Measurements from ENCODE around the gene LMCD1. TPM values are rescaled to one million over a fixed set of nuclear protein-coding genes. Genes with fewer than 3 reads are reported as not detected.

LMCD1 gene
- total RNA-seq, 2 experiments from 2014 or later, result 3.1 to 4.9 TPM

GRCh38 chr3:8516047-8516661 is 14.5 kb downstream of the LMCD1 start:
- no peak overlapping the region for H3K4me3 Mint-ChIP-seq
- no peaks in the 10 kb centered on the region for H3K4me1 Mint-ChIP-seq
- ChIA-PET CTCF (no interaction called here), POLR2A (no interaction called here)
- DNase-seq (no peak), ATAC-seq (no peak)
- H3K27me3 Mint-ChIP-seq, result peaks cover 6% of the 10 kb centered on the region
- H3K9me3 Mint-ChIP-seq (ENCODE audit: low read depth), result no peaks in the 10 kb centered on the region
- H3K27ac Mint-ChIP-seq, result no peak overlapping the region
- intact Hi-C loops (cut with DNase I, micrococcal nuclease), result no loop called here
- H3K36me3 Mint-ChIP-seq (ENCODE audit: low read depth), result no peaks in the 10 kb centered on the region

GRCh38 chr3:8516783-8517182 is 15.2 kb downstream of the LMCD1 start:
- ATAC-seq, result no peak
- no peak overlapping the region for H3K4me3 Mint-ChIP-seq
- no peak for DNase-seq
- CTCF ChIA-PET, result no interaction called here
- intact Hi-C loops (cut with DNase I, micrococcal nuclease), result no loop called here
- no peaks in the 10 kb centered on the region for H3K4me1 Mint-ChIP-seq
- peaks cover 6% of the 10 kb centered on the region for H3K27me3 Mint-ChIP-seq
- H3K27ac Mint-ChIP-seq, result no peak overlapping the region
- no peaks in the 10 kb centered on the region for H3K36me3 Mint-ChIP-seq (ENCODE audit: low read depth)
- POLR2A ChIA-PET, result no interaction called here
- H3K9me3 Mint-ChIP-seq (ENCODE audit: low read depth), result no peaks in the 10 kb centered on the region

GRCh38 chr3:8517487-8517886 is 15.9 kb downstream of the LMCD1 start:
- Mint-ChIP-seq H3K4me1 (no peaks in the 10 kb centered on the region), H3K4me3 (no peak overlapping the region), H3K36me3 (ENCODE audit: low read depth) (no peaks in the 10 kb centered on the region), H3K27me3 (peaks cover 6% of the 10 kb centered on the region), H3K27ac (no peak overlapping the region), H3K9me3 (ENCODE audit: low read depth) (no peaks in the 10 kb centered on the region)
- ChIA-PET CTCF (no interaction called here), POLR2A (no interaction called here)
- no peak for DNase-seq
- no peak for ATAC-seq
- intact Hi-C loops (cut with DNase I, micrococcal nuclease), result no loop called here

GRCh38 chr3:8518138-8518537 is 16.5 kb downstream of the LMCD1 start:
- Mint-ChIP-seq H3K4me3 (no peak overlapping the region), H3K27ac (no peak overlapping the region), H3K27me3 (peaks cover 6% of the 10 kb centered on the region), H3K4me1 (no peaks in the 10 kb centered on the region), H3K36me3 (ENCODE audit: low read depth) (no peaks in the 10 kb centered on the region), H3K9me3 (ENCODE audit: low read depth) (no peaks in the 10 kb centered on the region)
- ChIA-PET CTCF (no interaction called here), POLR2A (no interaction called here)
- intact Hi-C loops (cut with DNase I, micrococcal nuclease), result no loop called here
- no peak for ATAC-seq
- DNase-seq, result no peak

- Mint-ChIP-seq H3K27me3 (peaks cover 5% of the 10 kb centered on the region), H3K36me3 (ENCODE audit: low read depth) (no peaks in the 10 kb centered on the region), H3K4me3 (no peak overlapping the region), H3K4me1 (no peaks in the 10 kb centered on the region), H3K27ac (no peak overlapping the region), H3K9me3 (ENCODE audit: low read depth) (no peaks in the 10 kb centered on the region)
- ChIA-PET POLR2A (no interaction called here), CTCF (no interaction called here)
- DNase-seq (no peak), ATAC-seq (no peak)
- intact Hi-C loops (cut with DNase I, micrococcal nuclease), result no loop called here
These were observed 17.5 kb downstream of the LMCD1 start for GRCh38 chr3:8519156-8519555.

- ChIA-PET POLR2A (no interaction called here), CTCF (no interaction called here)
- Mint-ChIP-seq H3K4me3 (no peak overlapping the region), H3K27me3 (peaks cover 5% of the 10 kb centered on the region), H3K9me3 (ENCODE audit: low read depth) (no peaks in the 10 kb centered on the region), H3K36me3 (ENCODE audit: low read depth) (no peaks in the 10 kb centered on the region), H3K27ac (no peak overlapping the region), H3K4me1 (peaks cover under 1% of the 10 kb centered on the region)
- ATAC-seq, result no peak
- DNase-seq, result no peak
- intact Hi-C loops (cut with DNase I, micrococcal nuclease), result no loop called here
These were observed 18.3 kb downstream of the LMCD1 start for GRCh38 chr3:8519774-8520448.

GRCh38 chr3:8520816-8521403 is 19.3 kb downstream of the LMCD1 start:
- CTCF ChIA-PET, result interaction anchor here (0.6 kb wide), 1 partner anchor 54 kb away, joined by 3 read pairs; no protein-coding TSS in a partner anchor

GRCh38 chr3:8523041-8523440 is 21.4 kb downstream of the LMCD1 start:
- no peak for ATAC-seq
- intact Hi-C loops (cut with DNase I, micrococcal nuclease), result no loop called here
- H3K9me3 Mint-ChIP-seq (ENCODE audit: low read depth), result no peaks in the 10 kb centered on the region
- ChIA-PET CTCF (no interaction called here), POLR2A (no interaction called here)
- no peak overlapping the region for H3K27ac Mint-ChIP-seq
- peaks cover 3% of the 10 kb centered on the region for H3K27me3 Mint-ChIP-seq
- H3K4me1 Mint-ChIP-seq, result peaks cover 4% of the 10 kb centered on the region
- H3K36me3 Mint-ChIP-seq (ENCODE audit: low read depth), result no peaks in the 10 kb centered on the region
- no peak overlapping the region for H3K4me3 Mint-ChIP-seq
- no peak for DNase-seq

More at GRCh38 chr3:8520816-8521403, 19.3 kb downstream of the LMCD1 start:
- Mint-ChIP-seq H3K9me3 (ENCODE audit: low read depth) (no peaks in the 10 kb centered on the region), H3K27me3 (peaks cover 5% of the 10 kb centered on the region), H3K27ac (no peak overlapping the region), H3K36me3 (ENCODE audit: low read depth) (no peaks in the 10 kb centered on the region), H3K4me1 (peaks cover 4% of the 10 kb centered on the region), H3K4me3 (no peak overlapping the region)
- DNase-seq (no peak), ATAC-seq (no peak)
- POLR2A ChIA-PET, result no interaction called here
- intact Hi-C loops (cut with DNase I, micrococcal nuclease), result no loop called here

- H3K4me3 Mint-ChIP-seq, result no peak overlapping the region
- H3K4me1 Mint-ChIP-seq, result peaks cover 4% of the 10 kb centered on the region
- ATAC-seq (no peak), DNase-seq (no peak)
- H3K36me3 Mint-ChIP-seq (ENCODE audit: low read depth), result no peaks in the 10 kb centered on the region
- POLR2A ChIA-PET, result no interaction called here
- CTCF ChIA-PET, result no interaction called here
- H3K27me3 Mint-ChIP-seq, result no peaks in the 10 kb centered on the region
- no peaks in the 10 kb centered on the region for H3K9me3 Mint-ChIP-seq (ENCODE audit: low read depth)
- intact Hi-C loops (cut with DNase I, micrococcal nuclease), result no loop called here
- H3K27ac Mint-ChIP-seq, result no peak overlapping the region
These were observed 22.6 kb downstream of the LMCD1 start for GRCh38 chr3:8524249-8524648.

GRCh38 chr3:8524656-8525399 is 23.2 kb downstream of the LMCD1 start:
- DNase-seq (no peak), ATAC-seq (no peak)
- intact Hi-C loops (cut with DNase I, micrococcal nuclease), result no loop called here
- no peaks in the 10 kb centered on the region for H3K9me3 Mint-ChIP-seq (ENCODE audit: low read depth)
- ChIA-PET CTCF (no interaction called here), POLR2A (no interaction called here)
- no peak overlapping the region for H3K4me3 Mint-ChIP-seq
- H3K36me3 Mint-ChIP-seq (ENCODE audit: low read depth), result no peaks in the 10 kb centered on the region
- H3K4me1 Mint-ChIP-seq, result peaks cover 4% of the 10 kb centered on the region
- H3K27me3 Mint-ChIP-seq, result no peaks in the 10 kb centered on the region
- no peak overlapping the region for H3K27ac Mint-ChIP-seq

- H3K36me3 Mint-ChIP-seq (ENCODE audit: low read depth), result no peaks in the 10 kb centered on the region
- no peaks in the 10 kb centered on the region for H3K9me3 Mint-ChIP-seq (ENCODE audit: low read depth)
- intact Hi-C loops (cut with DNase I, micrococcal nuclease), result no loop called here
- ChIA-PET POLR2A (no interaction called here), CTCF (no interaction called here)
- no peak overlapping the region for H3K27ac Mint-ChIP-seq
- H3K4me3 Mint-ChIP-seq, result no peak overlapping the region
- H3K27me3 Mint-ChIP-seq, result no peaks in the 10 kb centered on the region
- ATAC-seq (no peak), DNase-seq (no peak)
- H3K4me1 Mint-ChIP-seq, result peaks cover 4% of the 10 kb centered on the region
These were observed 24.3 kb downstream of the LMCD1 start for GRCh38 chr3:8525893-8526292.

- Mint-ChIP-seq H3K27me3 (no peaks in the 10 kb centered on the region), H3K4me3 (no peak overlapping the region), H3K4me1 (peaks cover 4% of the 10 kb centered on the region), H3K27ac (no peak overlapping the region), H3K9me3 (ENCODE audit: low read depth) (no peaks in the 10 kb centered on the region), H3K36me3 (ENCODE audit: low read depth) (no peaks in the 10 kb centered on the region)
- intact Hi-C loops (cut with DNase I, micrococcal nuclease), result no loop called here
- no peak for ATAC-seq
- DNase-seq, result no peak
- CTCF ChIA-PET, result no interaction called here
- POLR2A ChIA-PET, result no interaction called here
These were observed 27.6 kb downstream of the LMCD1 start for GRCh38 chr3:8529181-8529637.
